Measurements from ENCODE around the gene RASSF4. TPM values are rescaled to one million over a fixed set of nuclear protein-coding genes. Genes with fewer than 3 reads are reported as not detected.
A peak's percentile ranks its signal among the peaks of the same experiment; 100 is the strongest.

Gene RASSF4
- total and polyA plus RNA-seq, 9 of the 15 experiments (the other 6 are each of a cell fraction or from before 2014, with no cell fraction given), result 0.01 to 0.62 (median 0.11) TPM; not detected in 3

DNA sequence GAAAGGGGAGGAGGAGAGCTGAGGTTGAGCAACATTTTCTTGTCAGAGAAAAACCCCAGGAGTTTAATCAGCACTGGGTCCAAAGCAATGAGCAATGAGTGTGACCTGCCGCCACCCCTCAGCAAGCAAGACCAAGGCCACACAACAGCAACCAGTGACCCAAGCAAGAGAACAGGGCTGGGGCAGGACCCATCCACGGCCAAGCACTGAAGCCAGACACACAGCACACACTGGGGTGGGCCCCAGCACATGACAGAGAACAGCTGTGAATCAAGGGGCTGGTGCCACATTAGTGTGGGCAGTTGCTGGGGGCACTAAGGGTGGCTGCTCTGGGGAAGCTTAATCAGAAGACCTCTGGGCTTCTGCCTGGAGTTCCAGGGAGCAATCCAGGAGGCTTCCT, 32.2 kb upstream of the RASSF4 start:
- POLR2A ChIA-PET, result interaction anchor here (0.5 kb wide), 1 partner anchor 563 kb away, joined by 3 read pairs; no protein-coding TSS in a partner anchor
- FAIRE-seq (no peak), DNase-seq (ENCODE audit: extremely low read depth in 1 of 4, low spot score in 3 of 4) (no peak), ATAC-seq (no peak)
- H3K79me2 ChIP-seq (ENCODE audit: control insufficient read depth, insufficient read depth, low read length), result no peaks in the 10 kb centered on the region
- H3K9ac ChIP-seq (ENCODE audit: insufficient read depth in 1 of 2, low read depth in 2 of 2, low read length in 2 of 2), result peak overlapping the region in 1 of 2 experiments; percentile 62; a peak in 1 of 4 replicates
- peaks cover 0 to 5% of the 10 kb centered on the region in 2 experiments; a peak in 1 of 5 replicates for H3K4me1 ChIP-seq (replicated peaks in 1 of 2; ENCODE audit: control insufficient read depth in 2 of 2, insufficient read depth in 2 of 2, low read length in 2 of 2)
- no peak overlapping the region for H2AFZ ChIP-seq (ENCODE audit: low read depth, low read length)
- TF ChIP-seq SP1 (CRISPR knock-in tag; IDR thresholded peaks at IDR 0.05), result no peak
- TF ChIP-seq CEBPB (tag; IDR thresholded peaks at IDR 0.05), result peak; percentile 4; the same call in 1 of the 2 replicates
- TF ChIP-seq CEBPG (CRISPR knock-in tag; IDR thresholded peaks at IDR 0.05), result no peak
- TF ChIP-seq CEBPG (tag; conservative IDR thresholded peaks at IDR 0.05 in 1 of 2, IDR thresholded peaks at IDR 0.05 in 1 of 2), result 0 out of 4 replicates have a peak, but pooled peaks of 1 of the 2 experiments have one; percentile 6
- no peaks in the 10 kb centered on the region for H3K36me3 ChIP-seq (ENCODE audit: control insufficient read depth, insufficient read depth, low read length)
- no peak overlapping the region for H3K27ac ChIP-seq (ENCODE audit: extremely low read depth, low read depth, low read length)
- intact Hi-C loops (cut with micrococcal nuclease), result no loop called here
- no peaks in the 10 kb centered on the region for H4K20me1 ChIP-seq (replicated peaks; ENCODE audit: control insufficient read depth, insufficient read depth, low read length)
- peaks cover 0 to 40% of the 10 kb centered on the region in 2 experiments; a peak in 3 of 5 replicates for H3K27me3 ChIP-seq (ENCODE audit: control insufficient read depth in 2 of 2, insufficient read depth in 2 of 2, low read length in 2 of 2)
- H3K9me3 ChIP-seq (replicated peaks; ENCODE audit: control insufficient read depth, insufficient read depth, low read depth, low read length), result no peaks in the 10 kb centered on the region
- CTCF ChIA-PET (ENCODE audit: low intra/inter-chr PET ratio), result no interaction called here
- H3K4me3 ChIP-seq, result no peak overlapping the region
- no peaks in the 10 kb centered on the region for H3K9me1 ChIP-seq (ENCODE audit: control insufficient read depth, insufficient read depth, low read length)
- 0% methylated on average over 2 of the region's 2 CpGs for WGBS (ENCODE audit: insufficient coverage, low coverage, missing lambda C conversion rate)
- no TSS peak for BruUV-seq (replicated peaks)
- in situ Hi-C loops (cut with MboI), result no loop called here
- no peak overlapping the region for H3K4me2 ChIP-seq (ENCODE audit: insufficient read depth, low read length)

DNA sequence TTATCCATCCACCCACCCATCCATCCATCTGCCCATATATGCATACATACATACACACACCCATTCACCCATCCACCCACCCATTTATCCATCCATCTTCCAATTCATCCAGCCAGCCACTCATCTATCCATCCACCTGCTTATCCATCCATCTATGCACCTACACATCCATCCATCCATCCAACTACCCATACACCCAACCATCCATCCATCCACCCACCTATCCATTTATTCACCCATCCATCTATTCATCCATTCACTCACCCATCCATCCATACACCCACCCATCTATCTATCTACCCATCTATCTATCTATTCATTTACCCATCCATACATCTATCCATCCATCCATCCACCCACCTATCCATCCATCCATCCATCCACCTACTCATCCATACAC, 31.1 kb upstream of the RASSF4 start:
- BruUV-seq (replicated peaks), result no TSS peak
- CTCF ChIA-PET (ENCODE audit: low intra/inter-chr PET ratio), result no interaction called here

More for the DNA sequence above, 31.1 kb upstream of the RASSF4 start:
- Histone ChIP-seq H3K4me3 (no peak overlapping the region), H3K36me3 (ENCODE audit: control insufficient read depth, insufficient read depth, low read length) (no peaks in the 10 kb centered on the region), H3K27ac (ENCODE audit: extremely low read depth, low read depth, low read length) (no peak overlapping the region), H3K27me3 (ENCODE audit: control insufficient read depth in 2 of 2, insufficient read depth in 2 of 2, low read length in 2 of 2) (peaks cover under 1 to 36% of the 10 kb centered on the region in 2 experiments; a peak in 4 of 5 replicates), H3K9me3 (replicated peaks; ENCODE audit: control insufficient read depth, insufficient read depth, low read depth, low read length) (no peaks in the 10 kb centered on the region), H3K9me1 (ENCODE audit: control insufficient read depth, insufficient read depth, low read length) (no peaks in the 10 kb centered on the region), H3K4me2 (ENCODE audit: insufficient read depth, low read length) (no peak overlapping the region), H3K79me2 (ENCODE audit: control insufficient read depth, insufficient read depth, low read length) (no peaks in the 10 kb centered on the region), H4K20me1 (replicated peaks; ENCODE audit: control insufficient read depth, insufficient read depth, low read length) (no peaks in the 10 kb centered on the region; the same call in 1 of the 2 replicates), H3K9ac (ENCODE audit: insufficient read depth in 1 of 2, low read depth in 2 of 2, low read length in 2 of 2) (no peak overlapping the region), H2AFZ (ENCODE audit: low read depth, low read length) (no peak overlapping the region), H3K4me1 (replicated peaks in 1 of 2; ENCODE audit: control insufficient read depth in 2 of 2, insufficient read depth in 2 of 2, low read length in 2 of 2) (peaks cover 0 to 5% of the 10 kb centered on the region in 2 experiments; a peak in 1 of 5 replicates)
- in situ Hi-C loops (cut with MboI) (no loop called here), intact Hi-C loops (cut with micrococcal nuclease) (no loop called here)
- TF ChIP-seq CREBBP (IDR thresholded peaks at IDR 0.05; ENCODE audit: low read depth, low read length), result peak; percentile 38
- TF ChIP-seq CHD4 (IDR thresholded peaks at IDR 0.05; ENCODE audit: insufficient read depth, insufficient replicate concordance, low read depth, low read length, poor library complexity, severe bottlenecking), result no peak
- no peak for TF ChIP-seq ZNF184 (CRISPR knock-in tag; IDR thresholded peaks at IDR 0.05)
- ATAC-seq (no peak), FAIRE-seq (no peak), DNase-seq (ENCODE audit: extremely low read depth in 1 of 4, low spot score in 3 of 4) (no peak)
- POLR2A ChIA-PET, result interaction anchor here (1.6 kb wide), 1 partner anchor 50 kb away, joined by 4 read pairs; the partner anchor contains the start of gene DEPP1
